Neural crest cell (in vitro differentiated cells): ENCODE measurements around the gene TRIO. TPM values are rescaled to one million over a fixed set of nuclear protein-coding genes. Genes with fewer than 3 reads are reported as not detected.
"Not testable (repeated sequence)": the region's sequence is repeated elsewhere in the genome, so short reads cannot be mapped to it uniquely, and the experiment has no call there.

Source experiments
- DNase-seq: peaks from one replicate; pipeline ENCODE4 v3.0.0; 2021; ENCODE audit warnings: low read depth, mixed read lengths, low spot score
- H3K27ac Mint-ChIP-seq: one replicate; pipeline ENCODE4 v1.8.0; 2021; ENCODE audit warnings: mild to moderate bottlenecking, mixed read lengths; ENCODE audit not compliant: unreplicated experiment
- H3K27me3 Mint-ChIP-seq: 2 replicates; pipeline ENCODE4 v1.8.0; 2021; ENCODE audit warnings: low read depth, mild to moderate bottlenecking, mixed read lengths
- H3K36me3 Mint-ChIP-seq: 2 replicates; pipeline ENCODE4 v1.8.0; 2021; ENCODE audit warnings: low read depth, mild to moderate bottlenecking, mixed read lengths
- H3K4me1 Mint-ChIP-seq: 2 replicates; pipeline ENCODE4 v1.8.0; 2021; ENCODE audit warnings: mixed read lengths
- H3K4me3 Mint-ChIP-seq: one replicate; pipeline ENCODE4 v1.8.0; 2021; ENCODE audit warnings: mild to moderate bottlenecking, mixed read lengths
- H3K9me3 Mint-ChIP-seq: 2 replicates; pipeline ENCODE4 v1.8.0; 2021; ENCODE audit warnings: mixed read lengths
- total RNA-seq: library from RNA; stranded (reverse); gene quantifications from 2 replicates; pipeline ENCODE4 v1.2.1, GENCODE V29; 2021
- TF ChIP-seq, protein P1 (sequence below): fragments of 200-600 bp; sonication (generic); conservative IDR thresholded peaks from 2 replicates; pipeline ENCODE4 v1.5.0; 2021; ENCODE audit warnings: antibody characterized with exemption, mild to moderate bottlenecking

The TRIO gene
- total RNA-seq, 1 donor from 2014 or later, result 134 TPM

DNA sequence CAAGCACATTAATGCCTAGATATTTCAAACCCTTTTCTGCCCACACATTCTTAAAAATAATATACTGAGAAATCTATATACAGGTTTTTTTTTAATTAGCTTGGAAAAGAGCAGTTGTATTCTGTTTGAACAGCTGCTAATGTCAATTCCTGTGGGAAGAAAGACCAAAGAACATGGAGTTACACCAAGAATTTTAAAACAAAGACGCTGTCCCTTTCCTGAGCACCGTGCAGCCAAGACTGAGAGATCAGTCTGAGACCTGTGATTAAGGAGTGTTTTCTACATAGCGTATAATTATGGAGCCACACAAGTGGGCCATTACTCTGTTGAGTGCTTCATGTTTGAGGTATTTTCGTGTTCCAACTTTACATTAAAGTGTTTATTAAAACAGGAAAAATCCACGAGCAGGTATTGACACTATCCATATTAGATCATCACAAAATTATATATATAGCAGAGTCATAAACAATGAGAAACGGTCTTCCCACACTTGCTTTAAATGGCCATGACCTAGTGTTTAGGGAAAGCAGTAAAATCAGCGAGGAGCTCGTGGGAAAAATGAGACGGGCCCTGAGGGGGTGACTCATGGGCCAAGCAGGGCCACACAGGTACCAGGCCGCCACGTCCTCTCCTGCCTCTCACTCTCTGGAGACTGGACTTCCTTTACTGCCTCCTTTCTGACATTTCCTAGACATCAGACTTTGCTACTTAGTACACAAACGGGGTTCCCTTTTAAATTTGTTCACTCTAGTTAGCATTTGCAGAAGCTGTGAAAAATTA lies 285.4 kb downstream of the TRIO start:
- peaks cover 53% of the 10 kb centered on the region for H3K4me1 Mint-ChIP-seq
- peak overlapping the region; percentile 88 for H3K27ac Mint-ChIP-seq
- TF ChIP-seq, protein P1, sequence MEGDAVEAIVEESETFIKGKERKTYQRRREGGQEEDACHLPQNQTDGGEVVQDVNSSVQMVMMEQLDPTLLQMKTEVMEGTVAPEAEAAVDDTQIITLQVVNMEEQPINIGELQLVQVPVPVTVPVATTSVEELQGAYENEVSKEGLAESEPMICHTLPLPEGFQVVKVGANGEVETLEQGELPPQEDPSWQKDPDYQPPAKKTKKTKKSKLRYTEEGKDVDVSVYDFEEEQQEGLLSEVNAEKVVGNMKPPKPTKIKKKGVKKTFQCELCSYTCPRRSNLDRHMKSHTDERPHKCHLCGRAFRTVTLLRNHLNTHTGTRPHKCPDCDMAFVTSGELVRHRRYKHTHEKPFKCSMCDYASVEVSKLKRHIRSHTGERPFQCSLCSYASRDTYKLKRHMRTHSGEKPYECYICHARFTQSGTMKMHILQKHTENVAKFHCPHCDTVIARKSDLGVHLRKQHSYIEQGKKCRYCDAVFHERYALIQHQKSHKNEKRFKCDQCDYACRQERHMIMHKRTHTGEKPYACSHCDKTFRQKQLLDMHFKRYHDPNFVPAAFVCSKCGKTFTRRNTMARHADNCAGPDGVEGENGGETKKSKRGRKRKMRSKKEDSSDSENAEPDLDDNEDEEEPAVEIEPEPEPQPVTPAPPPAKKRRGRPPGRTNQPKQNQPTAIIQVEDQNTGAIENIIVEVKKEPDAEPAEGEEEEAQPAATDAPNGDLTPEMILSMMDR, result no peak
- H3K4me3 Mint-ChIP-seq, result no peak overlapping the region
- no peak for DNase-seq
- no peaks in the 10 kb centered on the region for H3K9me3 Mint-ChIP-seq
- peaks cover 20% of the 10 kb centered on the region for H3K36me3 Mint-ChIP-seq
- no peaks in the 10 kb centered on the region for H3K27me3 Mint-ChIP-seq

DNA sequence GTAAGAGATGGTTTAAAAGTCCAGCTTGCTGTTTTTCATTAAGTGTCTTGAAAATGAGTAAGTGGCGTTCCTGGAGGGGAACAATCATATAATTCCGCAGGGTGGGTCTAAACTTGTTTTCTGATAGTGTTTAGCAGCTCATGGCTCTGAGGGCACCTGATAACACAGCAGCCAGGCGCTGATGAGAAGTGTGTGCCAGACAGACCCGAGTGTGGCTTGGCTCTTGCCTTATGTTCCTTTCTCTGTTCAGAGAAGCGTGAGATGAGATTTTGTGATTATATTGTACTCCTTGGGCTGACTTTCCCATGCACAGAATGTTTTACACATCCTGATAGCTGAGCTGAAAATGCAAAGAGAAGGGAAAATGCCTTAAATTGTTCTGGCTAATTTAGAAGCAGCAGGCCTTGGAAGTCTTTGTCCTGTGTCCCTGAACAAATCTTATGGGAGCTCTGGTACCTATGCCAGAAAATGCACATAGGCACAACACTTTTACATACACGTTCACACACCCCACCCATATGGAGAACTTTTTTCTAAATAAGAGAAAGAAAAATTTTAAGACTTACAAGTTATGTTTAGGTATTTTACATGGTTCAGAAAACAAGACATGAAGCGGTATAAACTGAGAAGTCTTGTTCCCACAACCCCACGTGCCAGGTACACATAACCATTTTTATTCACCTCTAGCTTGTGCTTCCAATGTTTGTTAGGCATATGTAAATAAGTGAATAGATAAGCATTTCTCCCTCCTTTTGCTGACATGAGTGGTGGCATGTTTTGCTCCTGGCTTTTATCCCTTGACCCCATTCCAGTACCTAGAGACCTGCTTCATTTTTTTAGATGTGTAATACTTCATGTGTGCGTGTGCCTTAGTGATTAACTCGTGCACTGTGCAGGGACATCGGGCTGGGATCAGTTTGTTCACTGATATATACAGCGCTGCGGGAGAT lies 286.2 kb downstream of the TRIO start:
- TF ChIP-seq, protein P1, result no peak
- DNase-seq, result no peak
- Mint-ChIP-seq H3K27me3 (no peaks in the 10 kb centered on the region), H3K9me3 (no peaks in the 10 kb centered on the region), H3K4me3 (no peak overlapping the region), H3K4me1 (peaks cover 53% of the 10 kb centered on the region), H3K27ac (peak overlapping the region; percentile 88), H3K36me3 (peaks cover 20% of the 10 kb centered on the region)

DNA sequence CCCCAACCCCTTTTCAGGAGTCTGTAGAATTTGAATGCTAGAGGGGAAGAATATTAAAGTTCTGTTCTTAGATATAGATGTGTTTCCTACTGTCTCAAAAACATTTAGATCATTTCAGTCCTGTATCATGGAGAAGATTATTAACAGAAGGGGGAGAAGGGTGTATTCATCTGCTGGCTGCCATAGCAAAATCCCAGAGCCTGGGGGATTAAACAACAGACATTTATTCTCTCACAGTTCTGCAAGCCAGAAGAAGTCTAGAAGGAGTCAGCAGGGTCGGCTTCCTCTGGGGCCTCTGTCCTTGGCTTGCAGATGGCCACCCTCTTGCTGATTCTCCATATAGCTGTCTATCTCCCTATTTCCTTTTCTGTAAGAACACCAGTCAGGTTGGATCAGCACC lies 288.4 kb downstream of the TRIO start:
- Mint-ChIP-seq H3K9me3 (no peaks in the 10 kb centered on the region), H3K27ac (peak overlapping the region; percentile 1), H3K36me3 (peaks cover 17% of the 10 kb centered on the region), H3K4me1 (peaks cover 49% of the 10 kb centered on the region), H3K4me3 (peak overlapping the region; percentile 2), H3K27me3 (no peaks in the 10 kb centered on the region)
- DNase-seq, result no peak
- TF ChIP-seq, protein P1, result no peak

DNA sequence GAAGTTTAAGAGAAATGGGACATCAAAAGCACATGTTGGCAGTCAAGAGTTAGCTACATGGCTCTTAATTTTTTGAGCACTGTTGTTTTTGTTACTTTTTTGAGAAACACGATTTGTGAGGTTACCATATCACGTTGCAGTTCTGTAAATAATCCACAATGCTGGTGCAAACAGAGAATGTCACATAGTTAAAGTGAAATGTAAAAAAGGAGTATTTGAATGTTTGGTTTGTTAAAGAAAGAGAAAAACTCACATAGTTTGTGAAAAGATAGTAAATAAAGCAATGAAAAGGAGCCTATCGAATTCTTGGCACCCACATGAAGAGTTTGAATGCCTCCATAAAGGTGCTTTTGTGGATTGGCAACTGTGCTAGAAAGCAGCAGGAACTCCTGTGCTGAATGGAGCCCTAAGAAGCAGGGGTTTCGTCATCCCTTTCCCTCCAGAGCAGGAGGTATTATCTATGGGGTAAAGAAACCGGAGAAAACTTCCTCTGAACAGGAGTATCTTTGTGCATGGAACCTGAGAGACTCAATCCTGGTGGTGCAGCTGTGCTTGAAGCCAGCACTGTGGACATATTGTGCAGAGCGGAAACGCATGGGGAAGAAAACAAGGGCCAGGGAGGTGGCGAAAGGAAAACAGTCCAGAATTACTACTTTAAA lies 289.9 kb downstream of the TRIO start:
- no peaks in the 10 kb centered on the region for H3K9me3 Mint-ChIP-seq
- no peak for DNase-seq
- peak overlapping the region; percentile 68 for H3K27ac Mint-ChIP-seq
- H3K4me1 Mint-ChIP-seq, result peaks cover 56% of the 10 kb centered on the region
- TF ChIP-seq, protein P1, result no peak
- no peaks in the 10 kb centered on the region for H3K27me3 Mint-ChIP-seq
- peaks cover 23% of the 10 kb centered on the region for H3K36me3 Mint-ChIP-seq
- H3K4me3 Mint-ChIP-seq, result peak overlapping the region; percentile 17

DNA sequence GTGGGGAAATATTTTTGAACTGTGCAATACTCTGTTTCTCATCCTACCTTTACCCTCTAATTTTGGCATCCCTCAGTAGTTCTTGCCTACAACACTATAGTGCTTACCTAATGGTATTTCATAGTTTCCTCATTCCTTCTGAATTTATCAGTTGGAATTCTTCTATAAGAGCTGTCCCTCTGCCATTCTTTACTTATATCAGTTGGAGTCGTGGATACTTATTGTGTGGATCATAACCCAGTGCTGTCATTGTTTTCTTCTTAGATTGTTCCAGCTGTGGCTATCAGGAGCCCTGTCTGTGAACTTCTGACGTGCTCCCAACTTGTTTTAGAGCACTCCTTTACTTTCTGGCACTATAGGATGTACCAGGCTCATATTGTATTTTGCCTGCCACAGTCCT lies 292.3 kb downstream of the TRIO start:
- Mint-ChIP-seq H3K36me3 (peaks cover 30% of the 10 kb centered on the region), H3K27me3 (no peaks in the 10 kb centered on the region), H3K9me3 (no peaks in the 10 kb centered on the region), H3K27ac (no peak overlapping the region), H3K4me1 (peaks cover 63% of the 10 kb centered on the region), H3K4me3 (no peak overlapping the region)
- no peak for DNase-seq
- TF ChIP-seq, protein P1, result no peak

DNA sequence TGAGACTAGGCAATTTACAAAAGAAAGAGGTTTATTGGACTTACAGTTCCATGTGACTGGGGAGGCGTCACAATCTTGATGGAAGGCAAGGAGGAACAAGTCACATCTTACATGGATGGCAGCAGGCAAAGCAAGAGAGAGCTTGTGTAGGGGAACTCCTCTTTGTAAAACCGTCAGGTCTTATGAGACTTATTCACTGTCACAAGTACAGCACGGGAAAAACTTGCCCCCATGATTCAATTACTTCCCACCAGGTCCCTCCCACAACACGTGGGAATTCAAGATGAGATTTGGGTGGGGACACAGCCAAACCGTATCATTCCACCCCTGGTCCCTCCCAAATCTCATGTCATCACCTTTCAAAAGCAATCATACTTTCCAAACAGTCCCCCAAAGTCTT lies 293.0 kb downstream of the TRIO start:
- not testable (repeated sequence) for H3K27ac Mint-ChIP-seq, H3K4me3 Mint-ChIP-seq, H3K9me3 Mint-ChIP-seq, DNase-seq, H3K27me3 Mint-ChIP-seq
- Mint-ChIP-seq H3K36me3 (peaks cover 30% of the 10 kb centered on the region), H3K4me1 (peaks cover 64% of the 10 kb centered on the region)
